HCT116 (cell line): ENCODE measurements around the gene KRT77.

Experiments used
- CEBPB ChIP-seq: IDR thresholded peaks from 2 replicates; pipeline ENCODE4 v1.6.1; 2012; ENCODE audit warnings: low read depth
- EGR1 ChIP-seq: IDR thresholded peaks from 2 replicates; pipeline ENCODE4 v1.6.1; 2012; ENCODE audit warnings: low read depth
- EZH2 ChIP-seq: fragments of 200-600 bp; sonication (generic); IDR thresholded peaks from 2 replicates; pipeline ENCODE4 v1.6.1; 2017; ENCODE audit warnings: antibody characterized with exemption, mixed run types
- JUND ChIP-seq: IDR thresholded peaks from 2 replicates; pipeline ENCODE4 v1.6.1; 2012
- POLR2A ChIP-seq: IDR thresholded peaks from 2 replicates; pipeline ENCODE4 v1.7.0; 2011; ENCODE audit warnings: borderline replicate concordance; ENCODE audit not compliant: insufficient read depth, insufficient read length; ENCODE audit errors: extremely low read depth
- POLR2AphosphoS5 ChIP-seq: IDR thresholded peaks from 2 replicates; pipeline ENCODE4 v1.6.1; 2011; ENCODE audit warnings: mild to moderate bottlenecking, low read depth, low read length, moderate library complexity
- SIN3A ChIP-seq: IDR thresholded peaks from 2 replicates; pipeline ENCODE4 v1.6.1; 2012; ENCODE audit warnings: low read depth
- TCF7L2 ChIP-seq: IDR thresholded peaks from 2 replicates; pipeline ENCODE4 v1.7.0; 2011; ENCODE audit warnings: borderline replicate concordance, inconsistent platforms; ENCODE audit not compliant: insufficient read depth, insufficient read length; ENCODE audit errors: extremely low read depth
- YY1 ChIP-seq: IDR thresholded peaks from 2 replicates; pipeline ENCODE4 v1.6.1; 2011; ENCODE audit warnings: low read length, low read depth, moderate library complexity, mild to moderate bottlenecking; ENCODE audit not compliant: insufficient replicate concordance; ENCODE audit errors: extremely low read depth
- ZFX ChIP-seq: fragments of 450-650 bp; IDR thresholded peaks from 2 replicates; pipeline ENCODE4 v1.6.1; 2017
- ZNF274 ChIP-seq: fragments of 200-500 bp; sonication (Bioruptor generic); IDR thresholded peaks from 2 replicates; pipeline ENCODE4 v1.6.1; 2014; ENCODE audit warnings: mild to moderate bottlenecking, low read depth, low read length, inconsistent platforms
- TF ChIP-seq, protein P1 (sequence below), 3 experiments: fragments of 200-600 bp in 1 of 3; sonication (generic) in 1 of 3; IDR thresholded peaks in 2 of 3; conservative IDR thresholded peaks in 1 of 3; 2 replicates each; pipeline ENCODE4 v1.5.1; 2012 to 2017; ENCODE audit warnings: low read depth in 2 of 3, low read length in 2 of 3, antibody characterized with exemption in 1 of 3, borderline replicate concordance in 1 of 3, control low read depth in 1 of 3, mild to moderate bottlenecking in 1 of 3, mixed read lengths in 1 of 3, mixed run types in 1 of 3, moderate library complexity in 1 of 3; ENCODE audit not compliant: insufficient read depth in 1 of 3
- TF ChIP-seq, protein P2 (sequence below): IDR thresholded peaks from 2 replicates; pipeline ENCODE4 v1.6.1; 2012

DNA sequence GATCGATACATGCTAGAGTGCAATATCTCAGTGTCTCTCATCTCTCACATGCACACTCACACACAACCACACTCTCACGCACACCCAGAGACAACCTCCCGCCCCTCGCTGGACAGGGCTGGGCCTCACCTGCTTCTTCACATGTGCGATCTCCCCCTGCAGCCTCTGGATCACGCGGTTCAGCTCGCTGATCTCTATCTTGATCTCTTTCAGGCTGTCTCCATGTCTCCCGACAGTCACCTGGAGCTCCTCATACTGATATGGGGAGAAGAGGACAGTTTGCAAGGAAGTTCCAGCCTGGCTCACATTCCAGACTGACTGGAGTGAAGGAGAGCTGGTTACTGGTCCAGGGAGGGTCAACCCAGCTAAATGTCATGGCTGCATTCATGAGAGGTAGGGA, 55.7 kb downstream of the KRT77 start:
- TF ChIP-seq, protein P1, sequence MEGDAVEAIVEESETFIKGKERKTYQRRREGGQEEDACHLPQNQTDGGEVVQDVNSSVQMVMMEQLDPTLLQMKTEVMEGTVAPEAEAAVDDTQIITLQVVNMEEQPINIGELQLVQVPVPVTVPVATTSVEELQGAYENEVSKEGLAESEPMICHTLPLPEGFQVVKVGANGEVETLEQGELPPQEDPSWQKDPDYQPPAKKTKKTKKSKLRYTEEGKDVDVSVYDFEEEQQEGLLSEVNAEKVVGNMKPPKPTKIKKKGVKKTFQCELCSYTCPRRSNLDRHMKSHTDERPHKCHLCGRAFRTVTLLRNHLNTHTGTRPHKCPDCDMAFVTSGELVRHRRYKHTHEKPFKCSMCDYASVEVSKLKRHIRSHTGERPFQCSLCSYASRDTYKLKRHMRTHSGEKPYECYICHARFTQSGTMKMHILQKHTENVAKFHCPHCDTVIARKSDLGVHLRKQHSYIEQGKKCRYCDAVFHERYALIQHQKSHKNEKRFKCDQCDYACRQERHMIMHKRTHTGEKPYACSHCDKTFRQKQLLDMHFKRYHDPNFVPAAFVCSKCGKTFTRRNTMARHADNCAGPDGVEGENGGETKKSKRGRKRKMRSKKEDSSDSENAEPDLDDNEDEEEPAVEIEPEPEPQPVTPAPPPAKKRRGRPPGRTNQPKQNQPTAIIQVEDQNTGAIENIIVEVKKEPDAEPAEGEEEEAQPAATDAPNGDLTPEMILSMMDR (IDR thresholded peaks at IDR 0.05 in 2 of 3, conservative IDR thresholded peaks at IDR 0.05 in 1 of 3; ENCODE audit: borderline replicate concordance in 1 of 3, insufficient read depth in 1 of 3, low read depth in 2 of 3, low read length in 2 of 3), result no peak
- TF ChIP-seq CEBPB (no peak), EZH2 (no peak), POLR2AphosphoS5 (no peak), EGR1 (no peak), POLR2A (no peak), ZFX (no peak), YY1 (no peak), TCF7L2 (no peak), ZNF274 (no peak), SIN3A (no peak), JUND (no peak)
- TF ChIP-seq, protein P2, sequence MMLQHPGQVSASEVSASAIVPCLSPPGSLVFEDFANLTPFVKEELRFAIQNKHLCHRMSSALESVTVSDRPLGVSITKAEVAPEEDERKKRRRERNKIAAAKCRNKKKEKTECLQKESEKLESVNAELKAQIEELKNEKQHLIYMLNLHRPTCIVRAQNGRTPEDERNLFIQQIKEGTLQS, result no peak
